HG03460 (cell line): Measurements from ENCODE around the gene KIAA0825.

Source experiments
- ATAC-seq: cut with Tn5 transposase; IDR thresholded peaks from one replicate; pipeline ENCODE4 v1.9.1; 2021; ENCODE audit not compliant: unreplicated experiment

The KIAA0825 gene

DNA sequence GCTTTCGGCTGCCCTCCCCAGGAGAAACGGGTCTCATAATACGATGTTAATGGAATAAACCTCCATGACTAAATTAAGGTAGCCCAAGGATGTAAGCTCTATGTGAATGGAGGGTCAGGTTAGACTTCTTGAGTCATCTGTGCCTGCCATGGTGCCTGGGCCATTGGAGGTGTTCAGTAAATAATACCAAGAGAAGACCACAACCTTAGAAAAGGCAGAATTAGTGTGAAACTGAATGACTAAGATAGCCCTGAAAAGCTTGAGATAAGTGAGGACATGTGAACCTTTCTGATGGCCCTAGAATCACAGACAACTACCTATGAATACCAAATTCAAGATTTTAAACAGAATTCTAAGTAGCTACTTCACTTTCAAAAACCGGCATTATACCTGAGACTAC lies 160.6 kb downstream of the KIAA0825 start:
- no peak for ATAC-seq

DNA sequence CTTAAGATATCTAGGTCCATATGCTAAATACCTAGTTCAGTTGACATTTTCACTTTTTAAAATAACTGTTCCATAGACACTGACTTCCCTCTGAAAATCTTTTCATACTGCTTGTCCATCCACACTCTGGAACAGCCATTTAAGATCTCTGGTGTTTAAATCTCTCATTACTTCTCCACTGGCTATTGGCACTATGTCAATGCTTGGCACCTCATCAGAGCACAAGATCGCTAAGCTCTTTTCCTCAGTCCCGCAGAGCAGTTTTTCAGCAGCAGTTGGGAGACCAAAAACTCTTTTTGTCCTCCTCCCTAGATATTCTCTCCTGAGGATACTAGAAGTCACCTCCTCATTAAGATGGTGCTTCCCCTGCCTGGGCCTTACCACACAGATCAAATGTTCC lies 172.7 kb downstream of the KIAA0825 start:
- ATAC-seq: no peak

GRCh38 chr5:94442991-94443390 lies 175.4 kb downstream of the KIAA0825 start:
- ATAC-seq: no peak

DNA sequence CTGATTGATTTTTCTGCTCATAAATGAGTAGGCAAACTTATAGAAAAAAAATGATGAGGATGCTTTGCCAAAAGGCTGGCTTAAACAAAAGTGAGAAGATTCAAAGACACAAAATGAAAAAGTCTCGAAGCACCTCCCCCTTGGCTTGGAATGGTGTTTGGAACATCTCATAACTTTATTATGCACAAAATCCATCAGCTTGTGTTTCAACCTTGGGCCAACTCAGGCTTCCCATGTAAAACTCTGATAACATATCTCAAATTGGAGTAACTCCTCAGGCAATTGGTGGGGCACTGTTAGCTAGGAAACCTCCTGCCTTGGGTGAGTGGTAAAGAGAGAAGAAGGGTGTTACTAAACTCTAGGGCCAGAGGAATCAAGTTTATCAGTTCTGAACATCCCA lies 176.3 kb downstream of the KIAA0825 start:
- no peak for ATAC-seq

DNA sequence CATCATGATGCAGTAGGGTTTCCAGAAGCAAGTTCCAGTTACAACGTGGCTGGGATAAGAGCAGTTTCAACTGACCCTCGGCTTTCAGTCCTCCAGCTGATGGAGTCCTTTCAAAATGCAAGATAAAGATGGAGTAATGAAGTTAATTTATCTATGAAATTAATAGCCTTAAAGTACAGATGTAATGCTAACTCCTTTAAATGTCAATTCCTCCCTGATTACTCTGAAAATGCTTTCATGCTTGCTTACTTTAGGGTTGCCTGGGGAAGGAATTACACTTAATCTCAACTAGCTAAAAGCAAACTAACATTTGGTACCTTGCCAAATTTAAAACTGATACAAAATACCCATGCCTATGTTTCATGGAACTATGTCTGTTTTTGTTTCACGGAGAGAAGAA lies 178.4 kb downstream of the KIAA0825 start:
- no peak for ATAC-seq

DNA sequence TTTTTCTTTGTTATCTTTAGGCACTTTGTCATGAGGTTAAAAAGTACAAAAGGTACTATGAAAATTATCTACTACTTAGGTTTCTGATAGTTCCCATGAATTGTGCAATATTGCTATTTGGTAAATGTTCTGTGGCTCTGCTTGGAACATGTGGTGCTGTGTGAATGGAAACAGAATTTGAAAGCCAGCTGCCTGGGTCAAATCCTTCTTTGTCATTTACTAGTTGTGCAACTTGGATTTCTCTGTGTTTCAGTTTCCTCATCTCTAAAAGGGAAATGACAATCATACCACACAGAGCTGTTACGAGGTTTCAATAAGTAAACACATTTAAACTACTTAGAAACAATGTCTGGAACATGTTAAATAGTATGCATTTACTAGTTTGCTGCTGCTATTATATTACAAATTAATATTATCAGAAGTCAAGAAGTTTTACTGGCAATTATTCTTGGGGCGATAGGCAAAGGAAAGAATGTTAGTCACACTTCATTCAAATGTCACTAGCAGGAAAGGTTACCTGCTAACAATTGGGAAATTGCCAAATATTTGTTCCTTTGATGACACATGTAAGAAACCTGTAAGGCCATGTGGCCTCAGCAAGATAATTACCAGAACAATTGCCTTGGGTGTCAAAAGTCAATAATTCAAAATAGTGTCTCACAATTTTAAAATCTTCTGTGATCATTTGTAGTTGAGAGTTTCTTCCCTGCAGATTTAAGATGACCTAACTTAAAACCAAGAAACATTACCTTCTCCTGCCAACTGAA lies 184.8 kb downstream of the KIAA0825 start:
- ATAC-seq: no peak

GRCh38 chr5:94432499-94432898 lies 185.9 kb downstream of the KIAA0825 start:
- ATAC-seq: no peak

GRCh38 chr5:94431696-94432095 lies 186.7 kb downstream of the KIAA0825 start:
- no peak for ATAC-seq

- ATAC-seq: no peak
These were observed 188.8 kb downstream of the KIAA0825 start for GRCh38 chr5:94429566-94429965.

DNA sequence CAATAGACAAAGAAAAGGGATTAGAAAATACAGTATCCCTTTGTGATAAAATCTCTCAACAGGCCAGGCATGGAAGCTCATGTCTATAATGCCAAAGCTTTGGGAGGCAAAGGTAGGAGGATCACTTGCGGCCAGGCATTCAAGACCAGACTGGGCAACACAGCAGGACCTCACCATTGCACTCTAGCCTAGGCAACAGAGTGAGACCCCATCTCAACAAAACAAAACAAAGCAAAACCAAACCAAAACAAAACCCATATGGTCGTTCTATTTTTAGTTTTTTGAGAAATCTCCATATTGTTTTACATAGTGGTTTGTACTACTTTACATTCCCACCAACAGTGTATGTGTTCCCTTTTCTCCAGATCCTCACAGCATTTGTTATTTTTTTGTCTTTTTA lies 193.0 kb downstream of the KIAA0825 start:
- ATAC-seq: no peak

- no peak for ATAC-seq
These were observed 195.0 kb downstream of the KIAA0825 start for GRCh38 chr5:94423411-94423810.

DNA sequence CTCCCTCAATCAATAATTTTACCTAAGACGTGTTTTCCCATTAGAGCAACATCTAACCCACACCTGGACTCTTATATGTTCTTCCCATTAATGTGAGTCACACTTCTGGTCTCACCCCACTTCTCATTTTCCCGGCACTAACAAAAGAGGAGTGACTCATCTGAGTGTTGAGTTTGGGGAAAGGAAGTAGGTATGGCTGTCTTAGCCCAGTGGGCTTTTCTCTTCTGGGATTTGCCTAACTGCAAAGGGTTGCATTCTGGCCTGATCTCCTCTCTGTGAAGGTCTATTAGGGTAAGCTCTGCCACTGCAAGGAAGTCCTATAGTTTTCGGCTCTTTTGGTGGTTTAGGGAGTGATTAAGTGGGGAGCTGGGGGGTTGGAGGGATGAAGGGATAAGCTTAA lies 195.6 kb downstream of the KIAA0825 start:
- ATAC-seq: no peak

- no peak for ATAC-seq
These were observed 197.5 kb downstream of the KIAA0825 start for GRCh38 chr5:94420885-94421284.

- ATAC-seq: no peak
These were observed 202.6 kb downstream of the KIAA0825 start for GRCh38 chr5:94415798-94416197.

GRCh38 chr5:94409440-94409839 lies 209.0 kb downstream of the KIAA0825 start:
- no peak for ATAC-seq

DNA sequence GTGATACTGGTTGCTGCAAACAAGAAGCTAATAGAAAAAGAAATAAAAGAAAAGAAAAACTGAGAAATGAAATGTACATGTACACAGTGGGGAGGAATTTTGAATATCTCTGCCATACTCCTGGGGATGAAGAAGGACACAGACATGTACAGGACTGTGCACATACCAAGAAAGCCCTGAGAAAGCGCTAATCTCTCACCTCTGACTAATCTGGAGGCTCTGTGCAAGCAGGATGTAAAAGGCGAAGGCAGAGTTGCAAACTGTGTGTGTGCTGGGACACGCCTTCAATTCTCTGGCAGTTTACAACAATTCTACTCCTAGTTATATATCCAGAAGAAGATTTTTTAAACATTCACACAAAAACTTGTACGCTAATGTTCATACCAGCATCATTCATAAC lies 211.4 kb downstream of the KIAA0825 start:
- no peak for ATAC-seq

- ATAC-seq: no peak
These were observed 214.9 kb downstream of the KIAA0825 start for GRCh38 chr5:94403483-94403882.

GRCh38 chr5:94402096-94402495 lies 216.3 kb downstream of the KIAA0825 start:
- no peak for ATAC-seq

GRCh38 chr5:94397508-94397907 lies 220.9 kb downstream of the KIAA0825 start:
- no peak for ATAC-seq

DNA sequence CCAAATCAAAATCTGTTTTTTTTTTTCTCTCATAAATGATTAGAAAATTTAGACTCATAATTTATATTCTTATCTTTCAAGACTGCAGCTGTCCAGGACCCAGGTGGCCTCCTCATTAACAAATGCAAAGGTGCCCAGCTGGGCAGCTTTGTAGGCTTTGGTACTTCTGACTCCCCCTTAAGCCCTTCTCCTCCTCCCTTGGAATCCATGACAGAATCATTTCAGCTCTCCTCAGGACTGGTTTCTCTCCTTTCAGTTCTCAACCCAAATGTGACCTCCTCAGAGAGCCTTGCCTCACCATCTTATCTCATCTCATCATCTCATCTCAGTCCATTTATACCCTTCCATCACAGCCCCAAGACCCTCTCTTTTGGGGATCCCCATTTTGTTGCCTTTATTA lies 221.7 kb downstream of the KIAA0825 start:
- no peak for ATAC-seq

DNA sequence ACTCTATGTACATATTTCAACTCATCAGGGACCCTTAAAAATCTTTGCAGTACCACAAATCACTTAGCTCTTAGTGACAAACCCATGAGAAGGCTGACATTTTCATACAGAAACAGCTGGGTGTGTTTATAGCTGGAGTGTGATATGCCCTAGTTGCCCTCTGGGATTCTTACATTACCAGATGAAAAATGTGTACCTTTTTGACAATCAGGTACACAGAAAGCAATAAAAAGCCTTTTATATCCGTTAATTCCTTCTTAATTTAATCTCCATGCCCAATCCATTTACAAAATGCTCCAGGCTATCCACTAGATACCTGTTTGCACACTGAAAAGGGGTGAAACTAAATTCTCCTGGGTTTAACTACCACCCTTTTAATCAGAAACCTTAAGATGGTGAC lies 222.9 kb downstream of the KIAA0825 start:
- ATAC-seq: no peak

- ATAC-seq: no peak
These were observed 226.4 kb downstream of the KIAA0825 start for GRCh38 chr5:94391996-94392395.

GRCh38 chr5:94389515-94389899 lies 228.9 kb downstream of the KIAA0825 start:
- no peak for ATAC-seq
